Uterus (tissue), 4 donors: ENCODE results near the gene CBLB. TPM values are rescaled to one million over a fixed set of nuclear protein-coding genes. Genes with fewer than 3 reads are reported as not detected.

ENCODE experiments used
- DNase-seq, 2 donors: peaks; one replicate each; pipeline ENCODE4 v3.0.0-alpha.2; 2019 to 2020
- H3K27ac ChIP-seq, 2 donors: fragments of 200-600 bp; sonication (generic); 1 replicate in 1 of 2; 2 replicates in 1 of 2; pipeline ENCODE4 v1.5.1; 2016 to 2018
- H3K27me3 ChIP-seq, 2 donors: fragments of 200-600 bp; sonication (generic); one replicate each; pipeline ENCODE4 v1.5.1; 2018 to 2019; ENCODE audit warnings: control low read depth in 1 of 2
- H3K36me3 ChIP-seq, 2 donors: fragments of 200-600 bp; sonication (generic); one replicate each; pipeline ENCODE4 v1.5.1; 2019; ENCODE audit warnings: control low read depth in 1 of 2
- H3K4me1 ChIP-seq, 2 donors: fragments of 200-600 bp; sonication (generic); one replicate each; pipeline ENCODE4 v1.5.1; 2018 to 2019; ENCODE audit warnings: control low read depth in 1 of 2
- H3K4me3 ChIP-seq, 2 donors: fragments of 200-600 bp; sonication (generic); 1 replicate in 1 of 2; 2 replicates in 1 of 2; pipeline ENCODE4 v1.5.1; 2018 to 2019; ENCODE audit warnings: mild to moderate bottlenecking in 1 of 2
- H3K9me3 ChIP-seq, 2 donors: fragments of 200-600 bp; sonication (generic); one replicate each; pipeline ENCODE4 v1.5.1; 2019; ENCODE audit warnings: control low read depth in 1 of 2
- POLR2A ChIP-seq, 2 donors: fragments of 450-650 bp; IDR thresholded peaks; one replicate each; pipeline ENCODE4 v1.6.1; 2016; ENCODE audit warnings: antibody characterized with exemption in 2 of 2, mild to moderate bottlenecking in 1 of 2, moderate library complexity in 1 of 2
- intact Hi-C: fragments of 100-400 bp; cut with DNase I; formaldehyde crosslinking; loops from one replicate; pipeline ENCODE4 v1.15.1; 2023; ENCODE audit warnings: low total_unique reads
- total RNA-seq, 4 donors: library from RNA; depleted of rRNA in 3 of 4; stranded (reverse); fragments of >200 nt in 3 of 4; gene quantifications; one replicate each; pipeline versions ENCODE4 v1.1.0 to v1.2.4, GENCODE V29; 2014 to 2023
- TF ChIP-seq, protein P1 (sequence below), 4 experiments: fragments of 200-600 bp in 2 of 4; fragments of 450-650 bp in 2 of 4; sonication (generic) in 2 of 4; IDR thresholded peaks; one replicate each; pipeline ENCODE4 v1.5.1; 2016 to 2019; ENCODE audit warnings: antibody characterized with exemption in 4 of 4, mild to moderate bottlenecking in 2 of 4, moderate library complexity in 1 of 4
- donor health status: DM: yes; HTN: yes; CAD: no.

Gene CBLB
- total RNA-seq, 4 donors from 2014 or later = 26.1 to 86.2 (median 44.5) TPM

DNA sequence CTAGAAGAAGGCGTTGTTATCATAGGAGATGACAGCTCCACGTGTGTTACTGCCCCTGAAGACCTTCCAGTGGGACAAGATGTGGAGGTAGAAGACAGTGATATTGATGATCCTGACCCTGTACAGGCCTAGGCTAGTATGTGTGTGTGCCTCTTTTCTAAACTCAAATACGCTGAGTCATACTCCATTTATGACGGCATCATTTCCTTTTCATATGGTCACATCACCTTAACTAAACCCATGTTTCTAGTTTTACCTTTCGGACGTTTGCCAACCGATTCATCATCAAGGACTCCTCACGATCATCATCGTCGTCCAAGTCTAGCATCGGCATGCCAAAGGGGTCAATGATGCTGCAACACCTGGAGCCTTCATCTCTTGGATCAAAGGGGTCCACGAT lies 149.0 kb downstream of the CBLB start:
- Histone ChIP-seq H3K36me3 (no peaks in the 10 kb centered on the region), H3K4me1 (no peaks in the 10 kb centered on the region), H3K4me3 (no peak overlapping the region), H3K27ac (no peak overlapping the region), H3K27me3 (no peaks in the 10 kb centered on the region), H3K9me3 (no peaks in the 10 kb centered on the region)
- intact Hi-C loops = no loop called here
- no peak for DNase-seq
- no peak for TF ChIP-seq POLR2A (IDR thresholded peaks at IDR 0.05)
- TF ChIP-seq, protein P1, sequence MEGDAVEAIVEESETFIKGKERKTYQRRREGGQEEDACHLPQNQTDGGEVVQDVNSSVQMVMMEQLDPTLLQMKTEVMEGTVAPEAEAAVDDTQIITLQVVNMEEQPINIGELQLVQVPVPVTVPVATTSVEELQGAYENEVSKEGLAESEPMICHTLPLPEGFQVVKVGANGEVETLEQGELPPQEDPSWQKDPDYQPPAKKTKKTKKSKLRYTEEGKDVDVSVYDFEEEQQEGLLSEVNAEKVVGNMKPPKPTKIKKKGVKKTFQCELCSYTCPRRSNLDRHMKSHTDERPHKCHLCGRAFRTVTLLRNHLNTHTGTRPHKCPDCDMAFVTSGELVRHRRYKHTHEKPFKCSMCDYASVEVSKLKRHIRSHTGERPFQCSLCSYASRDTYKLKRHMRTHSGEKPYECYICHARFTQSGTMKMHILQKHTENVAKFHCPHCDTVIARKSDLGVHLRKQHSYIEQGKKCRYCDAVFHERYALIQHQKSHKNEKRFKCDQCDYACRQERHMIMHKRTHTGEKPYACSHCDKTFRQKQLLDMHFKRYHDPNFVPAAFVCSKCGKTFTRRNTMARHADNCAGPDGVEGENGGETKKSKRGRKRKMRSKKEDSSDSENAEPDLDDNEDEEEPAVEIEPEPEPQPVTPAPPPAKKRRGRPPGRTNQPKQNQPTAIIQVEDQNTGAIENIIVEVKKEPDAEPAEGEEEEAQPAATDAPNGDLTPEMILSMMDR (IDR thresholded peaks at IDR 0.05) = no peak

DNA sequence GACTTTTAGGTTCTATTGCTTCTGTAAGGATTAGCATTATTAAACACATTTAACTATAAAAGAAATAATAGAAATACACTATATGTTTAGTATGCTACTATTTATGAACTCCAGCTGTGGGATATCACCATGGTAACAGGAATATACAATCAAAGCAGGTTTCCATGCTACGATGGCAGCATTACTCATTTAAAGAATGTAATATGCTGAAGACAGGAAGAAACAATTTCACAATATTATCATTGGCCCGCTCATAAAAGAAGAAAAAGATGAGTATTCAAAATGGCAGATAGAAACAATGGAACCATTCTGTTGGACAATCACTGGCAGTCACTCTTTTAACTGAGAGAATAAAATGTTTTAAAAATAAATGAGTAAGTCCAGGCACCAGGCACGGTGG lies 153.4 kb downstream of the CBLB start:
- H3K36me3 ChIP-seq = no peaks in the 10 kb centered on the region
- H3K4me1 ChIP-seq = no peaks in the 10 kb centered on the region
- H3K4me3 ChIP-seq = no peak overlapping the region
- no peak for DNase-seq
- intact Hi-C loops = no loop called here
- no peaks in the 10 kb centered on the region for H3K27me3 ChIP-seq
- TF ChIP-seq, protein P1 (IDR thresholded peaks at IDR 0.05) = no peak
- no peak for TF ChIP-seq POLR2A (IDR thresholded peaks at IDR 0.05)
- H3K9me3 ChIP-seq = no peaks in the 10 kb centered on the region
- H3K27ac ChIP-seq = no peak overlapping the region

DNA sequence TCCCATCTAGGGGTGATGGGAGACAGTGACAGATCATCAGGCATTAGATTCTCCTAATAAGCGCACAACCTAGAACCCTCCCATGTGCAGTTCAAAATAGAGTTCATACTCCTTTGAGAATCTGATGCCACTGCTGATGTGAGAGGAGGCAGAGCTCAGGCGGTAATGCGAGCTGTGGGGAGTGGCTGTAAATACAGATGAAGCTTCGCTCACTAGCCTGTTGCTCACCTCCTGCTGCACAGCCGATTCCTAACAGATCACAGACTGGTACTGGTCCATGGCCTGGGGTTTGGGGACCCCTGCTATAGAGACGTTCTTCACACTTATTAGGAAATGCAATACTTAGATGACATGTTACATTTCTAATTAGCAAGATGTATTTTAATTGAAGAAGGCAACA lies 154.4 kb downstream of the CBLB start:
- no peak overlapping the region for H3K4me3 ChIP-seq
- H3K27me3 ChIP-seq = no peaks in the 10 kb centered on the region
- H3K36me3 ChIP-seq = no peaks in the 10 kb centered on the region
- intact Hi-C loops = no loop called here
- no peak overlapping the region for H3K27ac ChIP-seq
- H3K9me3 ChIP-seq = no peaks in the 10 kb centered on the region
- no peak for DNase-seq
- H3K4me1 ChIP-seq = no peaks in the 10 kb centered on the region
- no peak for TF ChIP-seq POLR2A (IDR thresholded peaks at IDR 0.05)
- TF ChIP-seq, protein P1 (IDR thresholded peaks at IDR 0.05) = no peak

DNA sequence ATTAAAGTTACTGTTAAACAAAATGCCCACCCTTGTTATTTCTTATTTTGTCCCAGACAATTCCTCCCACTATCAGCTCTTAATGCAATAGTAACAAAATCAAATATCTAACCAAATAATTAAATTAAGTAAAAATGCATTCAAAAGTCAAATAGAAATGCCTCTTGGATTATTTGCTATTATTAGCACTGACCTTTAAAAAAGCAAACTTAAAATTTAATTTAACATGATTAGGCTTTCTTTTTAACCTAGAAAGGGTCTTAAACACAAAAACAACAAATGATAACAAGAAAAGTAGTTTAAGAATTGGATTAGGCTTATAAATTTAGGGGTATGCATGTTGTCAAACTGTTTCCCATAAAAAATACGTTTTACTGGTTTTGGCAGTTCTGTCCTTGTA lies 159.8 kb downstream of the CBLB start:
- Histone ChIP-seq H3K27ac (no peak overlapping the region), H3K4me3 (no peak overlapping the region), H3K27me3 (no peaks in the 10 kb centered on the region), H3K9me3 (no peaks in the 10 kb centered on the region), H3K36me3 (no peaks in the 10 kb centered on the region), H3K4me1 (no peaks in the 10 kb centered on the region)
- intact Hi-C loops = no loop called here
- TF ChIP-seq, protein P1 (IDR thresholded peaks at IDR 0.05) = no peak
- no peak for TF ChIP-seq POLR2A (IDR thresholded peaks at IDR 0.05)
- no peak for DNase-seq

DNA sequence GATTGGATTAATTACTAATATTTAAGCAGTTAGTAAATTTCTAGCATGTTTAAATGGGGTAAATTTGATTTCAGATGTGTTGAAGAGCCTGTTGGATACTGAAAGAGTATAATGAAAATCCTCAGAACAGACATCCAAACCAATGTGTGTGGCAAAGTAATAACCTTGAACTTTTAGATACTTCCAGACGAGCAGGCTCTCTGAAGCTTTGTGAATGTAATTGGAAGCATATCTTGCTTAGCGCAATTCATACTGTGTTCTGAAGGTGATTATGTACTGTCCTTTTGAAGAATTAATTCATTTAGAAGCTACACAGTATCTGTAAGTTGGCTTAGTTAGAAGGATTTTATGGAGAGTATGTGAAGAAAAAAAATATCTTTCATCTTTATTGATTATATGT lies 161.8 kb downstream of the CBLB start:
- no peak for DNase-seq
- Histone ChIP-seq H3K27me3 (no peaks in the 10 kb centered on the region), H3K36me3 (no peaks in the 10 kb centered on the region), H3K9me3 (no peaks in the 10 kb centered on the region), H3K27ac (no peak overlapping the region), H3K4me1 (no peaks in the 10 kb centered on the region), H3K4me3 (no peak overlapping the region)
- TF ChIP-seq, protein P1 (IDR thresholded peaks at IDR 0.05) = no peak
- TF ChIP-seq POLR2A (IDR thresholded peaks at IDR 0.05) = no peak
- intact Hi-C loops = no loop called here
